ENCODE measurements around the gene C4orf50.

The C4orf50 gene

GRCh38 chr4:5881340-5881739 lies 136.9 kb downstream of the C4orf50 start:
- H3K4me3 ChIP-seq (ENCODE audit: low read depth in 1 of 2, low read length in 2 of 2), result no peak overlapping the region
- H3K27me3 ChIP-seq (ENCODE audit: control insufficient read depth in 1 of 2, insufficient read depth in 2 of 2, low read length in 2 of 2), result peaks cover 4 to 5% of the 10 kb centered on the region in 2 donors
- H3K9me3 ChIP-seq (ENCODE audit: low read length), result no peaks in the 10 kb centered on the region
- no peaks in the 10 kb centered on the region for H3K4me1 ChIP-seq (ENCODE audit: insufficient read depth, low read length)
- H3K27ac ChIP-seq (ENCODE audit: low read depth, low read length), result no peak overlapping the region
- H3K36me3 ChIP-seq (ENCODE audit: insufficient read depth, low read length), result no peaks in the 10 kb centered on the region
- no peak overlapping the region for H3K9ac ChIP-seq (ENCODE audit: low read length)

GRCh38 chr4:5878359-5878758 lies 139.9 kb downstream of the C4orf50 start:
- H3K9ac ChIP-seq (ENCODE audit: low read length), result no peak overlapping the region
- H3K27ac ChIP-seq (ENCODE audit: low read depth, low read length), result no peak overlapping the region
- no peak overlapping the region for H3K4me3 ChIP-seq (ENCODE audit: low read depth in 1 of 2, low read length in 2 of 2)
- H3K36me3 ChIP-seq (ENCODE audit: insufficient read depth, low read length), result no peaks in the 10 kb centered on the region
- H3K27me3 ChIP-seq (ENCODE audit: control insufficient read depth in 1 of 2, insufficient read depth in 2 of 2, low read length in 2 of 2), result no peaks in the 10 kb centered on the region
- H3K4me1 ChIP-seq (ENCODE audit: insufficient read depth, low read length), result no peaks in the 10 kb centered on the region
- no peaks in the 10 kb centered on the region for H3K9me3 ChIP-seq (ENCODE audit: low read length)

GRCh38 chr4:5877392-5877791 lies 140.8 kb downstream of the C4orf50 start:
- H3K9ac ChIP-seq (ENCODE audit: low read length), result no peak overlapping the region
- no peaks in the 10 kb centered on the region for H3K4me1 ChIP-seq (ENCODE audit: insufficient read depth, low read length)
- H3K27me3 ChIP-seq (ENCODE audit: control insufficient read depth in 1 of 2, insufficient read depth in 2 of 2, low read length in 2 of 2), result no peaks in the 10 kb centered on the region
- H3K9me3 ChIP-seq (ENCODE audit: low read length), result peaks cover 4% of the 10 kb centered on the region
- H3K4me3 ChIP-seq (ENCODE audit: low read depth in 1 of 2, low read length in 2 of 2), result no peak overlapping the region
- no peak overlapping the region for H3K27ac ChIP-seq (ENCODE audit: low read depth, low read length)
- no peaks in the 10 kb centered on the region for H3K36me3 ChIP-seq (ENCODE audit: insufficient read depth, low read length)

GRCh38 chr4:5874811-5875449 lies 143.3 kb downstream of the C4orf50 start:
- Histone ChIP-seq H3K27ac (ENCODE audit: low read depth, low read length) (no peak overlapping the region), H3K9ac (ENCODE audit: low read length) (no peak overlapping the region), H3K4me1 (ENCODE audit: insufficient read depth, low read length) (no peaks in the 10 kb centered on the region), H3K27me3 (ENCODE audit: control insufficient read depth in 1 of 2, insufficient read depth in 2 of 2, low read length in 2 of 2) (no peaks in the 10 kb centered on the region), H3K9me3 (ENCODE audit: low read length) (peaks cover 4% of the 10 kb centered on the region), H3K36me3 (ENCODE audit: insufficient read depth, low read length) (no peaks in the 10 kb centered on the region), H3K4me3 (ENCODE audit: low read depth in 1 of 2, low read length in 2 of 2) (no peak overlapping the region)

GRCh38 chr4:5870701-5871100 lies 147.5 kb downstream of the C4orf50 start:
- no peaks in the 10 kb centered on the region for H3K4me1 ChIP-seq (ENCODE audit: insufficient read depth, low read length)
- H3K27me3 ChIP-seq (ENCODE audit: control insufficient read depth in 1 of 2, insufficient read depth in 2 of 2, low read length in 2 of 2), result peaks cover 0 to 3% of the 10 kb centered on the region in 2 donors
- H3K27ac ChIP-seq (ENCODE audit: low read depth, low read length), result no peak overlapping the region
- H3K9me3 ChIP-seq (ENCODE audit: low read length), result peaks cover 4% of the 10 kb centered on the region
- H3K36me3 ChIP-seq (ENCODE audit: insufficient read depth, low read length), result no peaks in the 10 kb centered on the region
- no peak overlapping the region for H3K4me3 ChIP-seq (ENCODE audit: low read depth in 1 of 2, low read length in 2 of 2)
- H3K9ac ChIP-seq (ENCODE audit: low read length), result no peak overlapping the region

GRCh38 chr4:5869966-5870619 lies 148.1 kb downstream of the C4orf50 start:
- H3K9ac ChIP-seq (ENCODE audit: low read length), result no peak overlapping the region
- no peaks in the 10 kb centered on the region for H3K36me3 ChIP-seq (ENCODE audit: insufficient read depth, low read length)
- H3K4me1 ChIP-seq (ENCODE audit: insufficient read depth, low read length), result no peaks in the 10 kb centered on the region
- no peak overlapping the region for H3K27ac ChIP-seq (ENCODE audit: low read depth, low read length)
- no peak overlapping the region for H3K4me3 ChIP-seq (ENCODE audit: low read depth in 1 of 2, low read length in 2 of 2)
- H3K9me3 ChIP-seq (ENCODE audit: low read length), result peaks cover 4% of the 10 kb centered on the region
- H3K27me3 ChIP-seq (ENCODE audit: control insufficient read depth in 1 of 2, insufficient read depth in 2 of 2, low read length in 2 of 2), result peaks cover 0 to 3% of the 10 kb centered on the region in 2 donors

GRCh38 chr4:5867866-5868265 lies 150.4 kb downstream of the C4orf50 start:
- H3K4me1 ChIP-seq (ENCODE audit: insufficient read depth, low read length), result no peaks in the 10 kb centered on the region
- peaks cover 0 to 3% of the 10 kb centered on the region in 2 donors for H3K27me3 ChIP-seq (ENCODE audit: control insufficient read depth in 1 of 2, insufficient read depth in 2 of 2, low read length in 2 of 2)
- H3K36me3 ChIP-seq (ENCODE audit: insufficient read depth, low read length), result no peaks in the 10 kb centered on the region
- H3K9ac ChIP-seq (ENCODE audit: low read length), result no peak overlapping the region
- peaks cover 3% of the 10 kb centered on the region for H3K9me3 ChIP-seq (ENCODE audit: low read length)
- no peak overlapping the region for H3K27ac ChIP-seq (ENCODE audit: low read depth, low read length)
- no peak overlapping the region for H3K4me3 ChIP-seq (ENCODE audit: low read depth in 1 of 2, low read length in 2 of 2)

GRCh38 chr4:5866841-5867813 lies 151.1 kb downstream of the C4orf50 start:
- H3K4me1 ChIP-seq (ENCODE audit: insufficient read depth, low read length), result no peaks in the 10 kb centered on the region
- H3K9ac ChIP-seq (ENCODE audit: low read length), result no peak overlapping the region
- no peaks in the 10 kb centered on the region for H3K36me3 ChIP-seq (ENCODE audit: insufficient read depth, low read length)
- H3K9me3 ChIP-seq (ENCODE audit: low read length), result no peaks in the 10 kb centered on the region
- no peak overlapping the region for H3K4me3 ChIP-seq (ENCODE audit: low read depth in 1 of 2, low read length in 2 of 2)
- H3K27ac ChIP-seq (ENCODE audit: low read depth, low read length), result no peak overlapping the region
- peaks cover 0 to 3% of the 10 kb centered on the region in 2 donors for H3K27me3 ChIP-seq (ENCODE audit: control insufficient read depth in 1 of 2, insufficient read depth in 2 of 2, low read length in 2 of 2)

GRCh38 chr4:5865896-5866599 lies 152.2 kb downstream of the C4orf50 start:
- Histone ChIP-seq H3K4me1 (ENCODE audit: insufficient read depth, low read length) (no peaks in the 10 kb centered on the region), H3K36me3 (ENCODE audit: insufficient read depth, low read length) (no peaks in the 10 kb centered on the region), H3K27ac (ENCODE audit: low read depth, low read length) (no peak overlapping the region), H3K27me3 (ENCODE audit: control insufficient read depth in 1 of 2, insufficient read depth in 2 of 2, low read length in 2 of 2) (peaks cover 0 to 3% of the 10 kb centered on the region in 2 donors), H3K9ac (ENCODE audit: low read length) (no peak overlapping the region), H3K4me3 (ENCODE audit: low read depth in 1 of 2, low read length in 2 of 2) (no peak overlapping the region), H3K9me3 (ENCODE audit: low read length) (no peaks in the 10 kb centered on the region)

- Histone ChIP-seq H3K4me3 (ENCODE audit: low read depth in 1 of 2, low read length in 2 of 2) (no peak overlapping the region), H3K4me1 (ENCODE audit: insufficient read depth, low read length) (no peaks in the 10 kb centered on the region)
Observed at GRCh38 chr4:5863461-5864113, 154.6 kb downstream of the C4orf50 start.

More at GRCh38 chr4:5863461-5864113, 154.6 kb downstream of the C4orf50 start:
- no peaks in the 10 kb centered on the region for H3K9me3 ChIP-seq (ENCODE audit: low read length)
- H3K27me3 ChIP-seq (ENCODE audit: control insufficient read depth in 1 of 2, insufficient read depth in 2 of 2, low read length in 2 of 2), result peaks cover 0 to 3% of the 10 kb centered on the region in 2 donors
- H3K36me3 ChIP-seq (ENCODE audit: insufficient read depth, low read length), result no peaks in the 10 kb centered on the region
- H3K27ac ChIP-seq (ENCODE audit: low read depth, low read length), result no peak overlapping the region
- H3K9ac ChIP-seq (ENCODE audit: low read length), result no peak overlapping the region

Measured in muscle layer of colon (tissue), 2 donors.